ENCODE results near the gene ARV1.
"Not testable (repeated sequence)": the region's sequence is repeated elsewhere in the genome, so short reads cannot be mapped to it uniquely, and the experiment has no call there.

DNA sequence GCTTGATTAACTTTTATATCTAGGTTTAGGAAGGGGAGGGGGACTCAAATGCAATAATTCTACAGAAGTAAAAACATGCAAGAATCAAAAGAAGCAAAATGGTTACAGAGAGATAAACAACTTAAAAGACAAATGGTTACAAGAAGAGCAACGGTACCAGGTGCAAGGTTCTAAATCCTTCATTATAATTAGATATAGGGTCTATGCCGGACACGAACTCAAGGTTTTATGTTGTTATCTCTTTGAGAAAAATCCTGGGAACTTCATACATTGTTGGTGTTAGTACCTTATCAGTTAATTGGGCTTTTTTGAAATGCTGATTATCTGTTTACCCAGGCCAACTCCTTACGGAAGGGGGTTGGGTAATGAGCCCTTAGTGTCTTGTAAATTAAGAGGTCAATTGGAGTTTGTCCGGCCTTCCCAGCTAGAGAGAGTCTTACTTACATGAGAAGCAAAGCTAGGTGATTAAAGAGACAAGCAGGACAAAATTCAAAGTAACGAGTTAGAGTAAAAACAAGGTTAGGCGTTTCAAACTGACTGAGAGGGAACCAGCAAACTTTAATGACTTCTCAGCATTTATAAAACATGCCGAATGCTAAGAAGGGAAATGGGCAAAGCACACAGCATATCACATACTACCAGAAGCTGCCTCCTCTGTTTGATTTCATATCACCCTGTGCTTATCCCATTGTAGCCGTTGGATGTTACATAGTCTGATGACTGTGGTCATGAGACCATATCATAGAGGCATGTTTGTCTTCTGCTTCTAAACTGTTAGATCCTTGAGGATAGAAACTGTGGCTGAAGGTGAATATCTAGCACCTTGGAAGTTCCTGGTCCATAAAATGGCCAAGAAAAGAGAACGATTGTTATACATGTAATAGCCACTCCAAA lies 6.0 kb downstream of the ARV1 start:
- not testable (repeated sequence) for TF ChIP-seq CTCF (IDR thresholded peaks at IDR 0.05 in 2 of 3, conservative IDR thresholded peaks at IDR 0.05 in 1 of 3; ENCODE audit: control insufficient read depth in 2 of 3, extremely low read depth in 1 of 3, insufficient read depth in 1 of 3, low read depth in 3 of 3, low read length in 3 of 3); KDM1A (IDR thresholded peaks at IDR 0.05; ENCODE audit: borderline replicate concordance); BCL3 (IDR thresholded peaks at IDR 0.05; ENCODE audit: borderline replicate concordance, insufficient read depth, low read depth, low read length, poor library complexity, severe bottlenecking); STAT1 (conservative IDR thresholded peaks at IDR 0.05); CEBPZ (IDR thresholded peaks at IDR 0.05; ENCODE audit: low read depth, low read length); EP300 (IDR thresholded peaks at IDR 0.05; ENCODE audit: borderline replicate concordance in 1 of 2, control insufficient read depth in 1 of 2, low read depth in 2 of 2, low read length in 2 of 2); FOXM1 (IDR thresholded peaks at IDR 0.05; ENCODE audit: low read depth, low read length); BCL11A (IDR thresholded peaks at IDR 0.05; ENCODE audit: low read depth, low read length); RAD21 (IDR thresholded peaks at IDR 0.05; ENCODE audit: insufficient read depth, low read depth, low read length); GABPA (IDR thresholded peaks at IDR 0.05; ENCODE audit: low read depth)
